Right ventricle myocardium superior (tissue), 1 donor: ENCODE results near the gene RUSC2. TPM values are rescaled to one million over a fixed set of nuclear protein-coding genes. Genes with fewer than 3 reads are reported as not detected.

Source experiments
- total RNA-seq: library from RNA; stranded (reverse); fragmentation: NEBNext Ultra II Directional; extraction: Animal tissue kit (Norgen Biotek cat#: 25700); gene quantifications from one replicate; pipeline ENCODE4 v1.2.1, GENCODE V29; 2021
- donor health status: DM: no; HTN: yes; CAD: no; lungs with severe emphysema.

RUSC2 gene
- total RNA-seq, 1 donor from 2014 or later = 25.7 TPM

Other genes with a start within 250 kb of the RUSC2 start
- gene TESK1, start 115.2 kb downstream of the RUSC2 start, total RNA-seq = 25.0 TPM
- 0.59 TPM for gene CD72, start 128.3 kb downstream of the RUSC2 start, total RNA-seq
- gene SIT1, start 160.8 kb downstream of the RUSC2 start, total RNA-seq = not detected
- 19,155 TPM for gene RMRP, start 167.9 kb downstream of the RUSC2 start, total RNA-seq
- 48.4 TPM for gene CCDC107, start 168.2 kb downstream of the RUSC2 start, total RNA-seq
- gene ARHGEF39, start 175.1 kb downstream of the RUSC2 start, total RNA-seq = 0.24 TPM
- gene CA9, start 183.8 kb downstream of the RUSC2 start, total RNA-seq = not detected
- gene TPM2, start 199.8 kb downstream of the RUSC2 start, total RNA-seq = 966 TPM
- 252 TPM for gene TLN1, start 242.1 kb downstream of the RUSC2 start, total RNA-seq
- gene CREB3, start 242.6 kb downstream of the RUSC2 start, total RNA-seq = 20.3 TPM